Measurements from ENCODE around the gene SESN1. TPM values are rescaled to one million over a fixed set of nuclear protein-coding genes. Genes with fewer than 3 reads are reported as not detected.

SESN1 gene
- polyA plus RNA-seq, 3 donors = 1.8 to 21.0 (median 3.1) TPM

- intact Hi-C loops (cut with micrococcal nuclease) = no loop called here
- Histone ChIP-seq H3K27me3 (ENCODE audit: control insufficient read depth in 2 of 2, insufficient read depth in 2 of 2, low read length in 2 of 2) (no peaks in the 10 kb centered on the region), H3K4me3 (replicated peaks in 1 of 3; ENCODE audit: low read depth in 2 of 3, low read length in 3 of 3) (no peak overlapping the region), H2AFZ (ENCODE audit: insufficient read depth, low read depth, low read length, poor library complexity, severe bottlenecking) (no peak overlapping the region), H3K9ac (ENCODE audit: insufficient read depth, low read length, poor library complexity, severe bottlenecking) (no peak overlapping the region), H3K36me3 (replicated peaks in 1 of 2; ENCODE audit: control insufficient read depth in 1 of 2, insufficient read depth in 2 of 2, low read length in 2 of 2) (no peaks in the 10 kb centered on the region), H3K27ac (ENCODE audit: low read depth in 1 of 2, low read length in 2 of 2) (no peak overlapping the region), H3K9me3 (replicated peaks in 1 of 2; ENCODE audit: control insufficient read depth in 1 of 2, insufficient read depth in 1 of 2, low read length in 2 of 2) (no peaks in the 10 kb centered on the region), H3K79me2 (ENCODE audit: insufficient read depth, low read length) (peaks cover 3% of the 10 kb centered on the region), H4K20me1 (ENCODE audit: insufficient read depth, low read length) (no peaks in the 10 kb centered on the region), H3K4me1 (ENCODE audit: control insufficient read depth in 1 of 2, insufficient read depth in 2 of 2, low read length in 2 of 2) (peaks cover 0 to 9% of the 10 kb centered on the region in 2 donors), H3K4me2 (replicated peaks; ENCODE audit: extremely low read depth, low read length, poor library complexity, severe bottlenecking) (no peak overlapping the region)
- Mint-ChIP-seq H3K27me3 (ENCODE audit: low read depth in 3 of 3) (peaks cover 0 to 2% (median 1%) of the 10 kb centered on the region in 3 donors), H3K4me1 (peaks cover 19% of the 10 kb centered on the region), H3K4me3 (no peak overlapping the region), H3K9me3 (no peaks in the 10 kb centered on the region), H3K36me3 (peaks cover 0 to 1% of the 10 kb centered on the region in 2 donors), H3K27ac (peak overlapping the region in 1 of 7 donors; percentile 66)
- no CpG with 5 or more reads among the region's 1 CpG for WGBS (ENCODE audit: insufficient coverage)
- TF ChIP-seq CTCF (IDR thresholded peaks at IDR 0.05) = no peak
- no peak for DNase-seq
These were observed 87.8 kb downstream of the SESN1 start for GRCh38 chr6:109006818-109007217.

- H3K9ac ChIP-seq (ENCODE audit: insufficient read depth, low read length, poor library complexity, severe bottlenecking) = no peak overlapping the region
- H3K36me3 ChIP-seq (replicated peaks in 1 of 2; ENCODE audit: control insufficient read depth in 1 of 2, insufficient read depth in 2 of 2, low read length in 2 of 2) = peaks cover 4 to 35% of the 10 kb centered on the region in 2 donors
- Mint-ChIP-seq H3K4me3 (no peak overlapping the region), H3K36me3 (peaks cover 19 to 25% of the 10 kb centered on the region in 2 donors), H3K9me3 (no peaks in the 10 kb centered on the region), H3K4me1 (peaks cover 10% of the 10 kb centered on the region), H3K27ac (no peak overlapping the region), H3K27me3 (ENCODE audit: low read depth in 3 of 3) (peaks cover 0 to 1% (median under 1%) of the 10 kb centered on the region in 3 donors)
- H4K20me1 ChIP-seq (ENCODE audit: insufficient read depth, low read length) = no peaks in the 10 kb centered on the region
- intact Hi-C loops (cut with micrococcal nuclease) = no loop called here
- no peak overlapping the region for H3K4me2 ChIP-seq (replicated peaks; ENCODE audit: extremely low read depth, low read length, poor library complexity, severe bottlenecking)
- DNase-seq = no peak
- no peaks in the 10 kb centered on the region for H3K27me3 ChIP-seq (ENCODE audit: control insufficient read depth in 2 of 2, insufficient read depth in 2 of 2, low read length in 2 of 2)
- H3K79me2 ChIP-seq (ENCODE audit: insufficient read depth, low read length) = peaks cover 2% of the 10 kb centered on the region
- H2AFZ ChIP-seq (ENCODE audit: insufficient read depth, low read depth, low read length, poor library complexity, severe bottlenecking) = no peak overlapping the region
- TF ChIP-seq CTCF (IDR thresholded peaks at IDR 0.05) = no peak
- H3K9me3 ChIP-seq (replicated peaks in 1 of 2; ENCODE audit: control insufficient read depth in 1 of 2, insufficient read depth in 1 of 2, low read length in 2 of 2) = no peaks in the 10 kb centered on the region
- H3K27ac ChIP-seq (ENCODE audit: low read depth in 1 of 2, low read length in 2 of 2) = no peak overlapping the region
- no peak overlapping the region for H3K4me3 ChIP-seq (replicated peaks in 1 of 3; ENCODE audit: low read depth in 2 of 3, low read length in 3 of 3)
- H3K4me1 ChIP-seq (ENCODE audit: control insufficient read depth in 1 of 2, insufficient read depth in 2 of 2, low read length in 2 of 2) = no peaks in the 10 kb centered on the region
These were observed 91.8 kb downstream of the SESN1 start for GRCh38 chr6:109002882-109003281.
